CD4-positive, alpha-beta memory T cell (primary cell): ENCODE results near the gene MUSTN1. TPM values are rescaled to one million over a fixed set of nuclear protein-coding genes. Genes with fewer than 3 reads are reported as not detected.

Experiments used
- CTCF ChIA-PET: fragments of 350-600 bp; sonication (Branson Sonifier 250); formaldehyde crosslinking; loops from one replicate; lab custom pipeline; 2021; ENCODE audit warnings: inconsistent platforms; ENCODE audit not compliant: partially characterized antibody; lab: Charles Lee
- POLR2A ChIA-PET: fragments of 350-600 bp; sonication (Branson Sonifier 250); formaldehyde crosslinking; loops from one replicate; lab custom pipeline; 2021; ENCODE audit not compliant: partially characterized antibody; lab: Charles Lee
- DNase-seq, 5 donors: peaks; one replicate each; pipeline versions ENCODE4 v3.0.0 to v3.0.0-alpha.2; 2020 to 2022; ENCODE audit warnings: mixed read lengths in 1 of 5
- H3K27ac ChIP-seq: one replicate; pipeline ENCODE4 v1.7.0; 2013; ENCODE audit warnings: low read depth, low read length
- H3K27me3 ChIP-seq: 2 replicates; pipeline ENCODE4 v1.7.0; 2013; ENCODE audit warnings: mild to moderate bottlenecking, low read length, moderate library complexity; ENCODE audit not compliant: insufficient read depth
- H3K36me3 ChIP-seq: 2 replicates; pipeline ENCODE4 v1.7.0; 2013; ENCODE audit warnings: mild to moderate bottlenecking, low read length, moderate library complexity; ENCODE audit not compliant: insufficient read depth
- H3K4me1 ChIP-seq: 2 replicates; pipeline ENCODE4 v1.7.0; 2013; ENCODE audit warnings: mild to moderate bottlenecking, low read length, moderate library complexity; ENCODE audit not compliant: insufficient read depth
- H3K4me3 ChIP-seq, 2 donors: one replicate each; pipeline ENCODE4 v1.7.0; 2013; ENCODE audit warnings: low read length in 2 of 2, mild to moderate bottlenecking in 1 of 2
- H3K9me3 ChIP-seq, 2 donors: one replicate each; pipeline ENCODE4 v1.7.0; 2013; ENCODE audit warnings: low read length in 2 of 2, control low read depth in 1 of 2; ENCODE audit not compliant: control insufficient read depth in 1 of 2
- H3K27ac Mint-ChIP-seq, 7 donors: one replicate each; pipeline ENCODE4 v1.8.0; 2020 to 2021; ENCODE audit warnings: mixed read lengths in 7 of 7, mild to moderate bottlenecking in 6 of 7, inconsistent platforms in 3 of 7, moderate library complexity in 3 of 7
- H3K27me3 Mint-ChIP-seq, 2 donors: one replicate each; pipeline ENCODE4 v1.8.0; 2020 to 2021; ENCODE audit warnings: mixed read lengths in 2 of 2
- H3K36me3 Mint-ChIP-seq, 2 donors: one replicate each; pipeline ENCODE4 v1.8.0; 2020 to 2021; ENCODE audit warnings: mixed read lengths in 2 of 2, inconsistent platforms in 1 of 2, mild to moderate bottlenecking in 1 of 2
- H3K4me1 Mint-ChIP-seq, 4 donors: one replicate each; pipeline ENCODE4 v1.8.0; 2020 to 2021; ENCODE audit warnings: mixed read lengths in 4 of 4, mild to moderate bottlenecking in 1 of 4
- H3K4me3 Mint-ChIP-seq, 8 donors: one replicate each; pipeline ENCODE4 v1.8.0; 2020 to 2021; ENCODE audit warnings: mixed read lengths in 8 of 8, mild to moderate bottlenecking in 7 of 8, moderate library complexity in 6 of 8, inconsistent platforms in 3 of 8
- H3K9me3 Mint-ChIP-seq, 8 donors: one replicate each; pipeline ENCODE4 v1.8.0; 2020 to 2021; ENCODE audit warnings: mixed read lengths in 8 of 8, mild to moderate bottlenecking in 5 of 8, inconsistent platforms in 3 of 8, moderate library complexity in 1 of 8
- intact Hi-C: fragments of 100-400 bp; cut with micrococcal nuclease; formaldehyde crosslinking; loops from one replicate; pipeline ENCODE4 v1.15.1; 2023
- polyA plus RNA-seq, 2 donors: library from polyadenylated mRNA; unstranded; fragments of 300-500 nt; fragmentation: Illumina TruSeq; gene quantifications; one replicate each; pipeline ENCODE4 v1.2.3, GENCODE V29; 2021
- total RNA-seq, 2 experiments: library from RNA; stranded (reverse); gene quantifications; one replicate each; pipeline ENCODE4 v1.2.3, GENCODE V29; 2021

MUSTN1 gene
- total and polyA plus RNA-seq, 4 experiments from 2014 or later = 1.6 to 3.3 TPM; not detected in 2

DNA sequence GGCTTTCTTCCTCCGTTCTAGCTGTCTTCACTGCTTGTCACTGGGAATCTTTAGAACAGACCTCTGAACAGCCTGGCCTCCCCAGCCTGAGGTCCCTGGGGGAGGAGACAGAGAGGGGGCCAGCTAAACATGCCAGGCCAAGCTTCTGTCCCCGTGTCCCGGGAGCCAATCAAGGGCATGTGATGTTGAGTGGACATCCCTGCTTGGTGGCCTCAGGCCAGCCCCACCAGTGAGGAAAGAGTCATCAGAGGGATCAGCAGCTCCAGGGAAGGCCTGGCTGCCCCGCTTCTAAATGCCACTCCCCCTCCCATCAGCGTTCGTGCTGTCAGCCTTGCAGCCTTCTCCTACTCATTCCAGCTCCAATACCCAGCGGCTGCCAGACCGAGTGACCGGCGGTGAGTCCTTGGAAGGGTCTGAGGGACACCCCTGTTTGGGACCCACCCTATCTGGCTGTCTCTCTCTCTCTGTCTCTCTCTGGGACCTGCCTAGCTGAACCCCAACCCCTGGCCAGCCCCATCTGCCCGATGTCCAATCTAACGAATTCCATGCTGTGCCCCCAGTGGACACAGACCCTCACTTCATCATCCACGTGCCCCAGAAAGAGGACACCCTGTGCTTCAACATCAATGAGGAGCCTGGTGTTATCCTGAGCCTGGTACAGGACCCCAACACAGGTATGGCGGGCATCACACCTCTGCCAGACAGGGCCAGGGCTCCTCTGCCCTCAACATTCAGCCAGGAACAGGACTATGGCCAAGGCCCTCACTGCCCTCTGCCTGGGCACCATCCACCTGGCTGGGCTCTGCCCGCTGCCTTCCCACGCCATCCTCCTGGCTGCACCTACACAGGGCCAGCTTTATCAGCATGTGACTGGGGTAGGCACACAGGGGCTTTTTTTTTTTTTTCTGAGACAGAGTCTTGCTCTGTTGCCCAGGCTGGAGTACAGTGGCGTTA is 46.9 kb downstream of the MUSTN1 start:
- Mint-ChIP-seq H3K27me3 (peaks cover 1 to 3% of the 10 kb centered on the region in 2 donors), H3K36me3 (no peaks in the 10 kb centered on the region), H3K4me1 (no peaks in the 10 kb centered on the region), H3K9me3 (peaks cover 0 to 2% (median 0%) of the 10 kb centered on the region in 8 donors), H3K4me3 (no peak overlapping the region), H3K27ac (no peak overlapping the region)
- Histone ChIP-seq H3K9me3 (no peaks in the 10 kb centered on the region), H3K27ac (no peak overlapping the region), H3K36me3 (no peaks in the 10 kb centered on the region), H3K4me1 (no peaks in the 10 kb centered on the region), H3K4me3 (no peak overlapping the region), H3K27me3 (no peaks in the 10 kb centered on the region)
- ChIA-PET CTCF (no interaction called here), POLR2A (no interaction called here)
- intact Hi-C loops = no loop called here
- DNase-seq = no peak

- DNase-seq = no peak
- H3K27me3 Mint-ChIP-seq = peaks cover 1 to 3% of the 10 kb centered on the region in 2 donors
- no peak overlapping the region for H3K4me3 Mint-ChIP-seq
- H3K36me3 Mint-ChIP-seq = no peaks in the 10 kb centered on the region
- no peaks in the 10 kb centered on the region for H3K9me3 ChIP-seq
- intact Hi-C loops = no loop called here
- H3K4me1 ChIP-seq = no peaks in the 10 kb centered on the region
- POLR2A ChIA-PET = no interaction called here
- no peak overlapping the region for H3K27ac Mint-ChIP-seq
- no peaks in the 10 kb centered on the region for H3K36me3 ChIP-seq
- no peaks in the 10 kb centered on the region for H3K4me1 Mint-ChIP-seq
- H3K4me3 ChIP-seq = no peak overlapping the region
- CTCF ChIA-PET = no interaction called here
- H3K9me3 Mint-ChIP-seq = no peaks in the 10 kb centered on the region
- H3K27me3 ChIP-seq = no peaks in the 10 kb centered on the region
- no peak overlapping the region for H3K27ac ChIP-seq
Measured at GRCh38 chr3:52787246-52787645, 47.6 kb downstream of the MUSTN1 start.

- Histone ChIP-seq H3K9me3 (no peaks in the 10 kb centered on the region), H3K4me3 (no peak overlapping the region), H3K27me3 (no peaks in the 10 kb centered on the region), H3K4me1 (no peaks in the 10 kb centered on the region), H3K27ac (no peak overlapping the region), H3K36me3 (no peaks in the 10 kb centered on the region)
- Mint-ChIP-seq H3K27me3 (peaks cover 0 to 5% of the 10 kb centered on the region in 2 donors), H3K4me3 (no peak overlapping the region), H3K36me3 (no peaks in the 10 kb centered on the region), H3K27ac (no peak overlapping the region), H3K4me1 (no peaks in the 10 kb centered on the region), H3K9me3 (no peaks in the 10 kb centered on the region)
- POLR2A ChIA-PET = no interaction called here
- no peak for DNase-seq
- CTCF ChIA-PET = no interaction called here
- intact Hi-C loops = no loop called here
Measured at GRCh38 chr3:52786330-52787215, 48.2 kb downstream of the MUSTN1 start.

DNA sequence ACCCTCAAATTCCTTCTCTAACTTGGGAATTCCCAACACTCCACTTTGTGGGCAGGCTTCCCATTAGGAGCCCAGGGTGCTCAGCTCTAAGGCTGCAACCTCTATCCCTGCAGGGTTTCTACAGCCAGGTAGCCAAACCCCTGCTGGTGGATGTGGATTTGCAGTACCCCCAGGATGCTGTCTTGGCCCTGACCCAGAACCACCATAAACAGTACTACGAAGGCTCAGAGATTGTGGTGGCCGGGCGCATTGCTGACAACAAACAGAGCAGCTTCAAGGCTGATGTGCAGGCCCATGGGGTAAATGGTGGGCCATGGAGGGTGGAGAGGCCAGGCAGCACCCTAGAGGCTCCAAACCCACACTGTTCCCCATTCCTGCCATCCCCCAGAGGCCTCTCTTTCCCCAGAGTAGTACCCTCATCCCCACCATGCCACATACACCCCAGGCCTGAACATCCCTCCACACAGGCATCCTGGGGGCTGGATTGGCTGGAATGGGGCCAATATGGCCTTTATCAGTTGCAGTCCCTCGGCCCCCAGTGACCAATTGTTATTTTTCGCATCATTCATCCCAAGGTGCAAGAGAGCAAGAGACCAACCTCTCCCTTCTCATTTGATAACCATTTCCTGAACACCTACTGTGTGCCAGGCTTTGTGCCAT is 49.8 kb downstream of the MUSTN1 start:
- Histone ChIP-seq H3K27ac (no peak overlapping the region), H3K27me3 (no peaks in the 10 kb centered on the region), H3K4me1 (no peaks in the 10 kb centered on the region), H3K9me3 (no peaks in the 10 kb centered on the region), H3K4me3 (no peak overlapping the region), H3K36me3 (no peaks in the 10 kb centered on the region)
- no peaks in the 10 kb centered on the region for H3K9me3 Mint-ChIP-seq
- intact Hi-C loops = no loop called here
- no peak for DNase-seq
- H3K4me1 Mint-ChIP-seq = no peaks in the 10 kb centered on the region
- no peak overlapping the region for H3K27ac Mint-ChIP-seq
- no peak overlapping the region for H3K4me3 Mint-ChIP-seq
- peaks cover 0 to 5% of the 10 kb centered on the region in 2 donors for H3K27me3 Mint-ChIP-seq
- CTCF ChIA-PET = interaction anchor here (0.9 kb wide), 1 partner anchor 14 kb away, joined by 3 read pairs; no protein-coding TSS in a partner anchor
- no peaks in the 10 kb centered on the region for H3K36me3 Mint-ChIP-seq
- POLR2A ChIA-PET = no interaction called here

GRCh38 chr3:52784021-52784621 is 50.7 kb downstream of the MUSTN1 start:
- peaks cover 0 to 5% of the 10 kb centered on the region in 2 donors for H3K27me3 Mint-ChIP-seq
- Histone ChIP-seq H3K4me3 (no peak overlapping the region), H3K27me3 (no peaks in the 10 kb centered on the region)

DNA sequence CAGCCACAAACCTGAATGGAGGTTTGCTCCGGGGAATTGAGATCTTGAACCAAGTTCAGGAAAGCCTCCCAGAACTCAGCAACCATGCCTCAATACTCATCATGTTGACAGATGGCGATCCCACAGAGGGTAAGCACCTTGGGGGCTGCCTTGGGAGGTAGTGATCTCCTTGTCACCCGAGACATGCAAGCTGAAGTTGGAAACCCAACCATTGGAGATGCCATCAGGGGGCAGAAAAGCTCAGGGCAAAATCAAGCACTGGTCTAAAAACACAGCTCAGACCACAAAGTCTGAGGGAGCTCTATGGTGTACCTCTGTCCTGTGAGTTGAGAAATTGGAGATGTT is 51.6 kb downstream of the MUSTN1 start:
- Mint-ChIP-seq H3K27me3 (peaks cover 0 to 5% of the 10 kb centered on the region in 2 donors), H3K36me3 (no peaks in the 10 kb centered on the region), H3K27ac (no peak overlapping the region), H3K4me1 (no peaks in the 10 kb centered on the region), H3K4me3 (no peak overlapping the region), H3K9me3 (no peaks in the 10 kb centered on the region)
- H3K4me1 ChIP-seq = no peaks in the 10 kb centered on the region
- no peak overlapping the region for H3K4me3 ChIP-seq
- no peaks in the 10 kb centered on the region for H3K9me3 ChIP-seq
- CTCF ChIA-PET = no interaction called here
- no peak for DNase-seq
- intact Hi-C loops = no loop called here
- no peaks in the 10 kb centered on the region for H3K36me3 ChIP-seq
- POLR2A ChIA-PET = no interaction called here
- H3K27me3 ChIP-seq = no peaks in the 10 kb centered on the region
- H3K27ac ChIP-seq = no peak overlapping the region

More at GRCh38 chr3:52784021-52784621, 50.7 kb downstream of the MUSTN1 start:
- Mint-ChIP-seq H3K4me1 (no peaks in the 10 kb centered on the region), H3K9me3 (no peaks in the 10 kb centered on the region), H3K4me3 (no peak overlapping the region), H3K36me3 (no peaks in the 10 kb centered on the region), H3K27ac (no peak overlapping the region)
- H3K27ac ChIP-seq = no peak overlapping the region
- H3K9me3 ChIP-seq = no peaks in the 10 kb centered on the region
- ChIA-PET CTCF (interaction anchor here (0.9 kb wide), 1 partner anchor 13 kb away, joined by 3 read pairs; no protein-coding TSS in a partner anchor), POLR2A (no interaction called here)
- H3K36me3 ChIP-seq = no peaks in the 10 kb centered on the region
- H3K4me1 ChIP-seq = no peaks in the 10 kb centered on the region
- intact Hi-C loops = no loop called here
- no peak for DNase-seq
